B cell (primary cell): ENCODE data around the gene CDK5R2. TPM values are rescaled to one million over a fixed set of nuclear protein-coding genes. Genes with fewer than 3 reads are reported as not detected.
A peak's percentile ranks its signal among the peaks of the same experiment; 100 is the strongest.

Experiments
- ATAC-seq: fragments of 200-7000 bp; cut with Tn5 transposase; one replicate; pipeline ENCODE4 v1.10.0; 2021; ENCODE audit warnings: low read depth, mild to moderate bottlenecking, moderate number of reproducible peaks, moderate library complexity
- CTCF ChIA-PET: fragments of 350-600 bp; sonication (Branson Sonifier 250); formaldehyde crosslinking; loops from one replicate; lab custom pipeline; 2021; ENCODE audit warnings: antibody characterized with exemption, inconsistent platforms; lab: Charles Lee
- POLR2A ChIA-PET: fragments of 350-600 bp; sonication (Branson Sonifier 250); formaldehyde crosslinking; loops from one replicate; lab custom pipeline; 2021; ENCODE audit warnings: antibody characterized with exemption; lab: Charles Lee
- DNase-seq: peaks from one replicate; pipeline ENCODE4 v3.0.0; 2013
- H2AFZ ChIP-seq: 2 replicates; pipeline ENCODE4 v1.6.1; 2012; ENCODE audit warnings: mild to moderate bottlenecking, low read depth, low read length; ENCODE audit not compliant: insufficient read depth, poor library complexity, severe bottlenecking
- H3K27ac ChIP-seq, 2 donors: 1 replicate in 1 of 2; 2 replicates in 1 of 2; pipeline ENCODE4 v1.5.1; 2012 to 2013; ENCODE audit warnings: low read length in 2 of 2, mild to moderate bottlenecking in 2 of 2, moderate library complexity in 1 of 2
- H3K27me3 ChIP-seq, 4 experiments: fragments of 200-600 bp in 1 of 4; sonication (generic) in 1 of 4; replicated peaks in 1 of 4; 1 replicate in 2 of 4; 2 replicates in 2 of 4; pipeline versions ENCODE4 v1.6.1 to v1.7.0; 2013 to 2016; ENCODE audit warnings: low read length in 3 of 4, mild to moderate bottlenecking in 2 of 4, mixed read lengths in 1 of 4, moderate library complexity in 1 of 4; ENCODE audit not compliant: insufficient read depth in 4 of 4, control insufficient read depth in 3 of 4; ENCODE audit errors: control extremely low read depth in 1 of 4
- H3K36me3 ChIP-seq, 2 experiments: replicated peaks in 1 of 2; 1 replicate in 1 of 2; 2 replicates in 1 of 2; pipeline versions ENCODE4 v1.6.1 to v1.7.1; 2013; ENCODE audit warnings: low read length in 1 of 2; ENCODE audit not compliant: insufficient read depth in 2 of 2, control insufficient read depth in 1 of 2; ENCODE audit errors: control extremely low read depth in 1 of 2, extremely low read depth in 1 of 2
- H3K4me1 ChIP-seq, 2 donors: fragments of 200-600 bp in 1 of 2; sonication (generic) in 1 of 2; 1 replicate in 1 of 2; 2 replicates in 1 of 2; pipeline versions ENCODE4 v1.5.1 to v1.6.1; 2013 to 2017; ENCODE audit warnings: low read length in 2 of 2; ENCODE audit not compliant: control insufficient read depth in 2 of 2, insufficient read depth in 2 of 2
- H3K4me2 ChIP-seq: replicated peaks from 2 replicates; pipeline ENCODE3; 2012; ENCODE audit warnings: mild to moderate bottlenecking, low read depth, low read length; ENCODE audit not compliant: poor library complexity, severe bottlenecking
- H3K4me3 ChIP-seq, 5 experiments: fragments of 200-600 bp in 1 of 5; sonication (generic) in 1 of 5; 1 replicate in 3 of 5; 2 replicates in 2 of 5; pipeline versions ENCODE4 v1.5.1 to v1.7.0; 2011 to 2016; ENCODE audit warnings: low read length in 4 of 5, mild to moderate bottlenecking in 4 of 5, low read depth in 2 of 5, control low read depth in 1 of 5, moderate library complexity in 1 of 5; ENCODE audit not compliant: insufficient read depth in 1 of 5; ENCODE audit errors: control extremely low read depth in 1 of 5, extremely low read depth in 1 of 5
- H3K79me2 ChIP-seq: fragments of 200-600 bp; sonication (generic); one replicate; pipeline ENCODE4 v1.6.0; 2016; ENCODE audit warnings: low read length; ENCODE audit not compliant: control insufficient read depth, insufficient read depth
- H3K9ac ChIP-seq: fragments of 200-600 bp; sonication (generic); 2 replicates; pipeline ENCODE4 v1.6.1; 2017; ENCODE audit warnings: mild to moderate bottlenecking, low read length, moderate library complexity
- H3K9me3 ChIP-seq, 3 donors: one replicate each; pipeline versions ENCODE4 v1.6.1 to v1.7.1; 2013; ENCODE audit warnings: low read length in 2 of 3; ENCODE audit not compliant: control insufficient read depth in 2 of 3, insufficient read depth in 1 of 3; ENCODE audit errors: control extremely low read depth in 1 of 3
- H4K20me1 ChIP-seq: 2 replicates; pipeline ENCODE4 v1.6.0; 2012; ENCODE audit warnings: mild to moderate bottlenecking, low read length; ENCODE audit not compliant: insufficient read depth, control insufficient read depth, poor library complexity, severe bottlenecking
- H3K27ac Mint-ChIP-seq: one replicate; pipeline ENCODE4 v1.8.0; 2021; ENCODE audit warnings: mixed read lengths
- H3K27me3 Mint-ChIP-seq: one replicate; pipeline ENCODE4 v1.8.0; 2021; ENCODE audit warnings: mixed read lengths
- H3K4me1 Mint-ChIP-seq: one replicate; pipeline ENCODE4 v1.8.0; 2021; ENCODE audit warnings: mixed read lengths
- H3K4me3 Mint-ChIP-seq: one replicate; pipeline ENCODE4 v1.8.0; 2021; ENCODE audit warnings: mixed read lengths
- H3K9me3 Mint-ChIP-seq: one replicate; pipeline ENCODE4 v1.8.0; 2022; ENCODE audit warnings: mixed read lengths; ENCODE audit not compliant: insufficient read depth
- CTCF ChIP-seq: fragments of 200-600 bp; IDR thresholded peaks from one replicate; pipeline ENCODE4 v1.8.0; 2022; ENCODE audit warnings: antibody characterized with exemption, mild to moderate bottlenecking
- EZH2 ChIP-seq: IDR thresholded peaks from 2 replicates; pipeline ENCODE4 v1.6.1; 2012; ENCODE audit warnings: borderline replicate concordance, low read depth, mild to moderate bottlenecking, moderate library complexity, low read length; ENCODE audit not compliant: insufficient read depth, poor library complexity, severe bottlenecking
- WGBS: methylation state at CpG from one replicate; pipeline ENCODE4 v1.1.5; 2013; ENCODE audit warnings: missing lambda C conversion rate; ENCODE audit not compliant: insufficient coverage; 5-methylcytosine and 5-hydroxymethylcytosine counted together
- intact Hi-C: fragments of 100-400 bp; cut with micrococcal nuclease; formaldehyde crosslinking; loops from one replicate; pipeline ENCODE4 v1.10.0; 2022
- polyA plus RNA-seq: library from polyadenylated mRNA; depleted of rRNA; stranded (reverse); fragments of >200 nt; gene quantifications from 2 replicates; pipeline ENCODE4 v1.2.3, GENCODE V29; 2012
- total RNA-seq, 2 donors: library from RNA; stranded (reverse); fragments of 120-200 nt in 1 of 2; gene quantifications; 1 replicate in 1 of 2; 2 replicates in 1 of 2; pipeline versions ENCODE4 v1.2.3 to v1.2.4, GENCODE V29; 2013 to 2022

The CDK5R2 gene
- total and polyA plus RNA-seq, 2 donors (not counting 1 experiment from before 2014, with no cell fraction given): not detected

- Histone ChIP-seq H3K4me3 (no peak overlapping the region), H3K27me3 (peaks cover 0 to 34% (median 0%) of the 10 kb centered on the region in 4 experiments), H3K36me3 (no peaks in the 10 kb centered on the region), H3K4me1 (no peaks in the 10 kb centered on the region), H3K9ac (no peak overlapping the region), H4K20me1 (no peaks in the 10 kb centered on the region), H2AFZ (no peak overlapping the region), H3K27ac (no peak overlapping the region), H3K9me3 (peaks cover 0 to 8% (median 0%) of the 10 kb centered on the region in 3 donors), H3K79me2 (no peaks in the 10 kb centered on the region), H3K4me2 (no peak overlapping the region)
- WGBS: 33% methylated on average over 1 of the region's 6 CpGs
- ChIA-PET CTCF (interaction anchor here (0.6 to 2.0 kb wide), 5 partner anchors 19 to 415 kb away, joined by 3 to 6 read pairs (median 4); no protein-coding TSS in a partner anchor), POLR2A (interaction anchor here (0.6 kb wide), 1 partner anchor 33 kb away, joined by 6 read pairs; no protein-coding TSS in a partner anchor)
- H3K9me3 Mint-ChIP-seq: no peaks in the 10 kb centered on the region
- H3K4me1 Mint-ChIP-seq: no peaks in the 10 kb centered on the region
- TF ChIP-seq CTCF: peak; percentile 50
- TF ChIP-seq EZH2: no peak
- no peak for ATAC-seq
- intact Hi-C loops: no loop called here
- H3K4me3 Mint-ChIP-seq: no peak overlapping the region
- no peak overlapping the region for H3K27ac Mint-ChIP-seq
- H3K27me3 Mint-ChIP-seq: peaks cover 43% of the 10 kb centered on the region
- peak; percentile 27 for DNase-seq
Observed at GRCh38 chr2:219010162-219010756, 50.8 kb downstream of the CDK5R2 start.

- no peaks in the 10 kb centered on the region for H3K4me1 ChIP-seq
- no peak for TF ChIP-seq EZH2
- TF ChIP-seq CTCF: no peak
Observed at GRCh38 chr2:219010873-219011272, 51.4 kb downstream of the CDK5R2 start.

More at GRCh38 chr2:219010873-219011272, 51.4 kb downstream of the CDK5R2 start:
- H3K9me3 ChIP-seq: peaks cover 0 to 8% (median 0%) of the 10 kb centered on the region in 3 donors
- H3K27me3 ChIP-seq: peaks cover 0 to 29% (median 0%) of the 10 kb centered on the region in 4 experiments
- H3K4me2 ChIP-seq: no peak overlapping the region
- no peak overlapping the region for H3K27ac ChIP-seq
- Mint-ChIP-seq H3K27me3 (peaks cover 42% of the 10 kb centered on the region), H3K27ac (no peak overlapping the region), H3K4me1 (no peaks in the 10 kb centered on the region), H3K4me3 (no peak overlapping the region), H3K9me3 (no peaks in the 10 kb centered on the region)
- ChIA-PET POLR2A (no interaction called here), CTCF (interaction anchor here (0.6 to 2.0 kb wide), 7 partner anchors 31 to 415 kb away, joined by 3 to 6 read pairs (median 3); no protein-coding TSS in a partner anchor)
- WGBS: 94% methylated on average over 3 of the region's 5 CpGs
- intact Hi-C loops: no loop called here
- no peak overlapping the region for H3K4me3 ChIP-seq
- H4K20me1 ChIP-seq: no peaks in the 10 kb centered on the region
- no peak overlapping the region for H2AFZ ChIP-seq
- ATAC-seq (no peak), DNase-seq (no peak)
- H3K79me2 ChIP-seq: no peaks in the 10 kb centered on the region
- no peak overlapping the region for H3K9ac ChIP-seq
- no peaks in the 10 kb centered on the region for H3K36me3 ChIP-seq
